ENCODE results near the gene SLC66A3.

DNA sequence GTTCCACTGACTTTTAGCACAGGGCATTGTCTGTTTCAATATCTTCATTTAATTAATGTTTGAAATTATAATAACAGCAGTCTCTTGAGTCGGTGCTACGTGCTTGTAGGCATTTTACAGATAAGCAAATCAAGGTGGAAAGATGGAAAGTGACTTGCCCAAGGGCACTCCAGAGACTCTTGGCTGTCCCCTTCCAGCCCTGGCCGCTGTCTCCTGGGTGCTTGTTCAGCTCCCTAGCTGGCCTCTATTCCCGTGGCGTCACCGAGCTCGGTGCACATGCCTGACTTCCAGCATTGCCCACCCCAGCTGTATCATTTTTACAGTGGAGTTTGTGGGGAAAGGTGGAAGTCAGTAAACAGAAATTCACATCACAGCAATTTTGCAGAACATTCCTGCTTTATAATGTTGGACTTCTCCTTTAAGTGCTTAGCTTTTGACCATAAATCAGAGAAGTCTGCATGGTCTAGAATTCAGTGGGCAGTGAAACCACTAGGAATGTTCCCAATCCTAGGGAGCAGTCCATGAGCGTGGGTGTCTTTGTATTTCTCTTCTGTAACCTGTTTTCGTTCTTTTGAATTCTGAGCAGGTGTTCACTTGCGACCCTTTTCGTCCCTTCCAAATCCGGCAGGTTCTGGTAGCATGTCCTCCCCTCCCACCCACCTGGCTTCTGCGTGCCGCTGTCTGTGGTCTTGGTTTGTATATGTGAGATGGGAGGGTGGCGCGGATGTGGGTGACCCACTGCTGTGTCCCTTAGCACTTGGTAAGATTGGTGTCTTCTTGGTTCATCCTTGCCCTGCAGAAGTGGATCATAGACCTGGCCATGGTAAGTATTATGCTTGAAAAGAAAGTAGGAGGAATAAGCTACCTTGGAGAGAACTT is 8.4 kb downstream of the SLC66A3 start:
- TF ChIP-seq, protein P1, sequence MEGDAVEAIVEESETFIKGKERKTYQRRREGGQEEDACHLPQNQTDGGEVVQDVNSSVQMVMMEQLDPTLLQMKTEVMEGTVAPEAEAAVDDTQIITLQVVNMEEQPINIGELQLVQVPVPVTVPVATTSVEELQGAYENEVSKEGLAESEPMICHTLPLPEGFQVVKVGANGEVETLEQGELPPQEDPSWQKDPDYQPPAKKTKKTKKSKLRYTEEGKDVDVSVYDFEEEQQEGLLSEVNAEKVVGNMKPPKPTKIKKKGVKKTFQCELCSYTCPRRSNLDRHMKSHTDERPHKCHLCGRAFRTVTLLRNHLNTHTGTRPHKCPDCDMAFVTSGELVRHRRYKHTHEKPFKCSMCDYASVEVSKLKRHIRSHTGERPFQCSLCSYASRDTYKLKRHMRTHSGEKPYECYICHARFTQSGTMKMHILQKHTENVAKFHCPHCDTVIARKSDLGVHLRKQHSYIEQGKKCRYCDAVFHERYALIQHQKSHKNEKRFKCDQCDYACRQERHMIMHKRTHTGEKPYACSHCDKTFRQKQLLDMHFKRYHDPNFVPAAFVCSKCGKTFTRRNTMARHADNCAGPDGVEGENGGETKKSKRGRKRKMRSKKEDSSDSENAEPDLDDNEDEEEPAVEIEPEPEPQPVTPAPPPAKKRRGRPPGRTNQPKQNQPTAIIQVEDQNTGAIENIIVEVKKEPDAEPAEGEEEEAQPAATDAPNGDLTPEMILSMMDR (IDR thresholded peaks at IDR 0.05), result no peak
- no peak for TF ChIP-seq POLR2A (IDR thresholded peaks at IDR 0.05)
